Stimulated activated CD4-positive, alpha-beta T cell treated with anti-CD3 and anti-CD28 coated beads, Interleukin-15, amount 100 ng/mL, for 1 hour (primary cell): ENCODE measurements around the gene OR2V1.

Source experiments
- DNase-seq, 2 donors: peaks; one replicate each; pipeline ENCODE4 v3.0.0-alpha.2; 2020; ENCODE audit warnings: low read depth in 1 of 2, low spot score in 1 of 2

OR2V1 gene

GRCh38 chr5:181076920-181077319, 54.0 kb downstream of the OR2V1 start:
- no peak for DNase-seq
